H9 (cell line): ENCODE data around the gene SH3BP2. TPM values are rescaled to one million over a fixed set of nuclear protein-coding genes. Genes with fewer than 3 reads are reported as not detected.

Source experiments
- DNase-seq: peaks from one replicate; pipeline ENCODE4 v3.0.0-alpha.2; 2017
- H2AFZ ChIP-seq: one replicate; pipeline ENCODE4 v1.6.1; 2013; ENCODE audit warnings: mild to moderate bottlenecking, low read length, control low read depth, moderate library complexity
- H2AK5ac ChIP-seq: 2 replicates; pipeline ENCODE4 v1.6.1; 2013; ENCODE audit warnings: low read length, control low read depth, mixed read lengths; ENCODE audit not compliant: insufficient read length
- H2BK120ac ChIP-seq: one replicate; pipeline ENCODE4 v1.6.1; 2013; ENCODE audit warnings: low read depth, mild to moderate bottlenecking, low read length, control low read depth, inconsistent platforms; ENCODE audit not compliant: poor library complexity, severe bottlenecking
- H2BK12ac ChIP-seq: 2 replicates; pipeline ENCODE4 v1.6.1; 2013; ENCODE audit warnings: low read length, control low read depth, mixed read lengths, low read depth; ENCODE audit not compliant: insufficient read length
- H2BK15ac ChIP-seq: 2 replicates; pipeline ENCODE4 v1.6.1; 2013; ENCODE audit warnings: low read depth, low read length, control low read depth
- H2BK20ac ChIP-seq: one replicate; pipeline ENCODE4 v1.6.1; 2013; ENCODE audit warnings: low read depth, mild to moderate bottlenecking, low read length, control low read depth, inconsistent platforms; ENCODE audit not compliant: poor library complexity, severe bottlenecking
- H2BK5ac ChIP-seq: 2 replicates; pipeline ENCODE4 v1.6.1; 2013; ENCODE audit warnings: low read length, control low read depth, mixed read lengths; ENCODE audit not compliant: insufficient read length
- H3K14ac ChIP-seq: 2 replicates; pipeline ENCODE4 v1.6.1; 2013; ENCODE audit warnings: low read length, control low read depth; ENCODE audit not compliant: insufficient read depth
- H3K18ac ChIP-seq: 2 replicates; pipeline ENCODE4 v1.6.1; 2013; ENCODE audit warnings: low read depth, mild to moderate bottlenecking, mixed read lengths, low read length, control low read depth; ENCODE audit not compliant: insufficient read length
- H3K23ac ChIP-seq: 2 replicates; pipeline ENCODE4 v1.6.1; 2013; ENCODE audit warnings: low read length, control low read depth, mixed read lengths, low read depth; ENCODE audit not compliant: insufficient read length
- H3K23me2 ChIP-seq: 2 replicates; pipeline ENCODE4 v1.6.1; 2013; ENCODE audit warnings: low read depth, mild to moderate bottlenecking, mixed read lengths, low read length, control low read depth; ENCODE audit not compliant: insufficient read length, poor library complexity, severe bottlenecking
- H3K27ac ChIP-seq: 2 replicates; pipeline ENCODE4 v1.5.1; 2013; ENCODE audit warnings: low read length, control low read depth, mixed read lengths, low read depth; ENCODE audit not compliant: insufficient read length
- H3K27me3 ChIP-seq: 2 replicates; pipeline ENCODE4 v1.6.1; 2013; ENCODE audit warnings: low read length, control low read depth, inconsistent platforms; ENCODE audit not compliant: insufficient read depth
- H3K4ac ChIP-seq: 2 replicates; pipeline ENCODE4 v1.6.1; 2013; ENCODE audit warnings: low read depth, mild to moderate bottlenecking, control low read depth, inconsistent platforms, low read length, moderate library complexity
- H3K4me1 ChIP-seq: 2 replicates; pipeline ENCODE4 v1.6.1; 2013; ENCODE audit warnings: low read length, control low read depth, inconsistent platforms; ENCODE audit not compliant: insufficient read depth
- H3K4me2 ChIP-seq: 2 replicates; pipeline ENCODE4 v1.6.1; 2013; ENCODE audit warnings: low read length, control low read depth, mixed read lengths; ENCODE audit not compliant: insufficient read length, insufficient read depth
- H3K56ac ChIP-seq: 2 replicates; pipeline ENCODE4 v1.6.1; 2013; ENCODE audit warnings: low read depth, mild to moderate bottlenecking, mixed read lengths, low read length, control low read depth; ENCODE audit not compliant: insufficient read length
- H3K79me1 ChIP-seq: 2 replicates; pipeline ENCODE4 v1.6.1; 2013; ENCODE audit warnings: low read depth, mild to moderate bottlenecking, moderate library complexity, low read length, control low read depth, inconsistent platforms; ENCODE audit not compliant: insufficient read depth, poor library complexity, severe bottlenecking
- H3K79me2 ChIP-seq: 2 replicates; pipeline ENCODE4 v1.6.1; 2013; ENCODE audit warnings: low read length, control low read depth, inconsistent platforms; ENCODE audit not compliant: insufficient read depth
- H3K9ac ChIP-seq: 2 replicates; pipeline ENCODE4 v1.6.1; 2013; ENCODE audit warnings: low read length, control low read depth, mixed read lengths; ENCODE audit not compliant: insufficient read length; ENCODE audit errors: extremely low read depth
- H3K9me3 ChIP-seq: one replicate; pipeline ENCODE4 v1.6.1; 2013; ENCODE audit warnings: low read depth, low read length, inconsistent platforms; ENCODE audit not compliant: control insufficient read depth
- H3T11ph ChIP-seq: one replicate; pipeline ENCODE4 v1.6.1; 2013; ENCODE audit warnings: mild to moderate bottlenecking, low read length, control low read depth, inconsistent platforms
- H4K20me1 ChIP-seq: one replicate; pipeline ENCODE4 v1.6.1; 2013; ENCODE audit not compliant: control insufficient read depth, insufficient read length, insufficient read depth
- H4K5ac ChIP-seq: 2 replicates; pipeline ENCODE4 v1.6.1; 2013; ENCODE audit warnings: low read depth, mild to moderate bottlenecking, mixed read lengths, low read length, control low read depth; ENCODE audit not compliant: insufficient read length
- H4K8ac ChIP-seq: replicated peaks from 2 replicates; pipeline ENCODE4 v1.6.1; 2013; ENCODE audit warnings: low read length, control low read depth, mixed read lengths, low read depth; ENCODE audit not compliant: insufficient read length
- H4K91ac ChIP-seq: 2 replicates; pipeline ENCODE4 v1.6.1; 2013; ENCODE audit warnings: low read depth, mild to moderate bottlenecking, moderate library complexity, mixed read lengths, low read length, control low read depth; ENCODE audit not compliant: insufficient read length
- H3K27ac Mint-ChIP-seq, 3 experiments: 2 replicates in 2 of 3; 3 replicates in 1 of 3; pipeline ENCODE4 v1.8.0; 2020 to 2021; ENCODE audit warnings: mixed read lengths in 3 of 3, mild to moderate bottlenecking in 1 of 3, moderate library complexity in 1 of 3
- H3K27me3 Mint-ChIP-seq: 2 replicates; pipeline ENCODE4 v1.8.0; 2021; ENCODE audit warnings: low read depth, mild to moderate bottlenecking, moderate library complexity, mixed read lengths
- H3K36me3 Mint-ChIP-seq, 3 experiments: 2 replicates in 2 of 3; 3 replicates in 1 of 3; pipeline ENCODE4 v1.8.0; 2020 to 2021; ENCODE audit warnings: low read depth in 3 of 3, mixed read lengths in 3 of 3; ENCODE audit not compliant: insufficient read depth in 1 of 3
- H3K4me1 Mint-ChIP-seq, 2 experiments: 2 replicates each; pipeline ENCODE4 v1.8.0; 2020; ENCODE audit warnings: mixed read lengths in 2 of 2
- H3K4me3 Mint-ChIP-seq, 2 experiments: 2 replicates in 1 of 2; 3 replicates in 1 of 2; pipeline ENCODE4 v1.8.0; 2020 to 2021; ENCODE audit warnings: mild to moderate bottlenecking in 2 of 2, mixed read lengths in 2 of 2, moderate library complexity in 1 of 2
- H3K9me3 Mint-ChIP-seq, 2 experiments: 2 replicates in 1 of 2; 3 replicates in 1 of 2; pipeline ENCODE4 v1.8.0; 2020; ENCODE audit warnings: mild to moderate bottlenecking in 2 of 2, mixed read lengths in 2 of 2, moderate library complexity in 1 of 2
- CTCF ChIP-seq: fragments of 200-600 bp; sonication (generic); conservative IDR thresholded peaks from 3 replicates; pipeline ENCODE4 v1.8.0; 2021; ENCODE audit warnings: antibody characterized with exemption, mild to moderate bottlenecking
- WGBS: extraction: QIAGEN DNeasy Blood & Tissue Kit; methylation state at CpG from one replicate; pipeline ENCODE4 v1.1.7; 2013; ENCODE audit warnings: missing lambda C conversion rate, low lambda C conversion rate, mixed read lengths; ENCODE audit not compliant: insufficient read length; ENCODE audit errors: extremely low coverage; 5-methylcytosine and 5-hydroxymethylcytosine counted together
- total RNA-seq: library from RNA; stranded (reverse); gene quantifications from 2 replicates; pipeline ENCODE4 v1.2.1, GENCODE V29; 2021

The SH3BP2 gene
- total RNA-seq, 1 experiment from 2014 or later, result 37.6 TPM

- Histone ChIP-seq H3K27me3 (no peaks in the 10 kb centered on the region), H3K9me3 (no peaks in the 10 kb centered on the region), H3K4ac (no peak overlapping the region), H2BK12ac (no peak overlapping the region), H4K91ac (no peak overlapping the region), H3K27ac (no peak overlapping the region), H3K4me2 (no peak overlapping the region), H4K8ac (no peak overlapping the region), H3K18ac (no peak overlapping the region), H3K23me2 (no peaks in the 10 kb centered on the region), H4K20me1 (peaks cover 5% of the 10 kb centered on the region), H2BK15ac (no peak overlapping the region), H3K4me1 (no peaks in the 10 kb centered on the region), H3K79me2 (no peaks in the 10 kb centered on the region), H2BK20ac (no peak overlapping the region), H2AFZ (no peak overlapping the region), H2BK5ac (no peak overlapping the region), H3K23ac (no peak overlapping the region), H3K9ac (no peak overlapping the region), H4K5ac (no peak overlapping the region), H3K79me1 (no peaks in the 10 kb centered on the region), H3K56ac (no peak overlapping the region), H3K14ac (no peak overlapping the region), H2AK5ac (no peak overlapping the region), H3T11ph (no peak overlapping the region), H2BK120ac (no peak overlapping the region)
- Mint-ChIP-seq H3K4me3 (no peak overlapping the region), H3K27ac (no peak overlapping the region), H3K27me3 (no peaks in the 10 kb centered on the region), H3K36me3 (0 out of 7 replicates have a peak, but pooled peaks cover 0 to 2% (median 0%) of the 10 kb centered on the region in 3 experiments), H3K4me1 (peaks cover 8 to 17% of the 10 kb centered on the region in 2 experiments), H3K9me3 (no peaks in the 10 kb centered on the region)
- no peak for TF ChIP-seq CTCF
- DNase-seq, result no peak
- no CpG with 5 or more reads among the region's 20 CpGs for WGBS
Measured at GRCh38 chr4:2803624-2804448, 11.0 kb downstream of the SH3BP2 start.
